Measurements from ENCODE around the gene SLC29A1. TPM values are rescaled to one million over a fixed set of nuclear protein-coding genes. Genes with fewer than 3 reads are reported as not detected.

Gene SLC29A1
- polyA plus RNA-seq (2011; rRNA removed) (72.3 and 80.0 TPM in 2 replicates), polyA plus RNA-seq (2017; fragmentation: RNase III; extraction: RNeasy Plus Mini Kit Qiagen cat#74134 plus additional on column Dnase treatment) (45.6 to 49.1 TPM (median 47.1 TPM) in 3 replicates), polyA minus RNA-seq (2011; rRNA and poly(A)+ RNA removed) (114 and 138 TPM in 2 replicates)
- polyA plus RNA-seq (2012; cell fraction: cytosol; rRNA removed): 112 and 143 TPM in 2 replicates
- polyA plus RNA-seq (2012; cell fraction: nucleus; rRNA removed): 227 and 245 TPM in 2 replicates

DNA sequence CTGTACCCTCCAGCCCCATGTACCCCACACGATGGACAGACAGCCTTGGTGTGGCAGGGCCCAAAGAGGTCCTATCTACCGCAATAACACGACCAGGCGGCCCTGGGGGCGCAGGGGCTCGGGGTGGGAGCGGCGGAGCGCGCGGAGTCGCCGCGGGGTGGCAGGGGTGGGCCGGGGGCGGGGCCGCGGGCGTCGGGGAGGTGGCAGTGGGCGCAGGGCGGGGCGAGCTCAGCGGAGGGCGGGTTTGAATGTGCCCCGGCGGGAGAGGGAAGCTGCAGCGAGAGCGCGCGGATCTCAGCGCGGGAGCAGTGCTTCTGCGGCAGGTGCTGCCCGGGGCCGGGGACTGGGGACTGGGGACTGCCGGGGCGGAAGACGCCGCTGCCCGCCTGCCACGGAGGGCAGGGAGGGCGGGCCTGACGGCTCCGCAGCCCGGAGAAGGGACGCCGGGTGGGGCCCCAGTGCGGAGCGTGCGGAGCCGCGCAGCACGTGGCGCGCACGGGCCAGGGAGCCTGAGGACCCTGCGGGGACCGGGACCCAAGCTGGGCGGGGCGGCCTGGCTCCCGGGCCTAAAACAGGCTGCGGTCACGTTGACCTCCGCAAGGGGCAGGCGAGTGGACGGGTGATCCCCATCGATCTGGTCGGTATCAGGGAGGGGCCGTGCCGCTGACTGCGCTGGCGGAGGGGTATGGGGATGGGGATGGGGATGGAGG lies at the start of gene SLC29A1:
SLC29A1 (plus strand) TSS at position 277 of the 710 bp plus-strand sequence. CDS start 3,719 bp downstream, outside the sequence.
- Histone ChIP-seq H3K4me2 (peak within 1 kb of the TSS; percentile 93), H3K9me3 (no peaks in the 10 kb centered on the region), H3K4me3 (peak within 1 kb of the TSS; percentile 60), H3K27ac (peak within 1 kb of the TSS; percentile 67 to 98), H3K4me1 (peaks cover 63% of the 10 kb centered on the region)
- ATAC-seq (peak; percentile 60 to 63), DNase-seq (ENCODE audit: low read depth in 1 of 2, low spot score in 1 of 2) (peak; percentile 69 to 76), FAIRE-seq (no peak)
- ChIA-PET POLR2A (interaction anchor here (1.0 to 2.0 kb wide), 3 partner anchors 13 to 24 kb away, joined by 4 to 16 read pairs (median 5); partner anchors contain the start of gene HSP90AB1), CTCF (interaction anchor here (0.7 to 9.2 kb wide), 3 partner anchors 12 to 46 kb away, joined by 3 to 111 read pairs (median 9); no protein-coding TSS in a partner anchor)
- WGBS (ENCODE audit: missing lambda C conversion rate): no CpG with 5 or more reads among the region's 73 CpGs
- TF ChIP-seq ZNF302 (CRISPR knock-in tag; IDR thresholded peaks at IDR 0.05) (no peak), RCOR1 (IDR thresholded peaks at IDR 0.05; ENCODE audit: low read depth, low read length) (no peak), SMC3 (IDR thresholded peaks at IDR 0.05) (no peak), MAZ (IDR thresholded peaks at IDR 0.05; ENCODE audit: borderline replicate concordance, low read depth, low read length) (no peak), KDM5A (IDR thresholded peaks at IDR 0.05) (no peak), MAFK (IDR thresholded peaks at IDR 0.05; ENCODE audit: partially characterized antibody) (no peak), HOXA7 (CRISPR knock-in tag; IDR thresholded peaks at IDR 0.05) (no peak), RNF2 (IDR thresholded peaks at IDR 0.05; ENCODE audit: borderline replicate concordance, low read depth) (no peak), FOSL2 (IDR thresholded peaks at IDR 0.05) (no peak), FOSL2 (CRISPR knock-in tag; IDR thresholded peaks at IDR 0.05) (no peak), TP53 (CRISPR knock-in tag; IDR thresholded peaks at IDR 0.05) (no peak), RAD21 (conservative IDR thresholded peaks at IDR 0.05 in 1 of 2, IDR thresholded peaks at IDR 0.05 in 1 of 2) (no peak), SREBF2 (IDR thresholded peaks at IDR 0.05) (no peak), NR3C1 (IDR thresholded peaks at IDR 0.05) (no peak), CBX8 (IDR thresholded peaks at IDR 0.05) (no peak), ESRRA (IDR thresholded peaks at IDR 0.05; ENCODE audit: borderline replicate concordance, low read length) (no peak), EP300 (IDR thresholded peaks at IDR 0.05) (no peak), HEYL (CRISPR knock-in tag; IDR thresholded peaks at IDR 0.05) (no peak), POLR2AphosphoS2 (conservative IDR thresholded peaks at IDR 0.05; ENCODE audit: low read length) (no peak), BHLHE40 (IDR thresholded peaks at IDR 0.05; ENCODE audit: low read depth, low read length) (peak; percentile 57; the same call in 1 of the 2 replicates), POLR2A (IDR thresholded peaks at IDR 0.05; ENCODE audit: low read length) (peak; percentile 56), CHD2 (IDR thresholded peaks at IDR 0.05; ENCODE audit: low read length, partially characterized antibody) (no peak), ZSCAN20 (CRISPR knock-in tag; IDR thresholded peaks at IDR 0.05) (no peak), MYC (IDR thresholded peaks at IDR 0.05; ENCODE audit: borderline replicate concordance, low read length) (peak; percentile 40; the same call in 1 of the 2 replicates), JUN (IDR thresholded peaks at IDR 0.05) (peak in 1 of 2 experiments; percentile 44; a peak in 1 of 5 replicates), ZFP36 (IDR thresholded peaks at IDR 0.05; ENCODE audit: borderline replicate concordance, partially characterized antibody) (no peak), HDAC2 (IDR thresholded peaks at IDR 0.05) (no peak)
- TF ChIP-seq, protein P1, sequence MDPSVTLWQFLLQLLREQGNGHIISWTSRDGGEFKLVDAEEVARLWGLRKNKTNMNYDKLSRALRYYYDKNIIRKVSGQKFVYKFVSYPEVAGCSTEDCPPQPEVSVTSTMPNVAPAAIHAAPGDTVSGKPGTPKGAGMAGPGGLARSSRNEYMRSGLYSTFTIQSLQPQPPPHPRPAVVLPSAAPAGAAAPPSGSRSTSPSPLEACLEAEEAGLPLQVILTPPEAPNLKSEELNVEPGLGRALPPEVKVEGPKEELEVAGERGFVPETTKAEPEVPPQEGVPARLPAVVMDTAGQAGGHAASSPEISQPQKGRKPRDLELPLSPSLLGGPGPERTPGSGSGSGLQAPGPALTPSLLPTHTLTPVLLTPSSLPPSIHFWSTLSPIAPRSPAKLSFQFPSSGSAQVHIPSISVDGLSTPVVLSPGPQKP (IDR thresholded peaks at IDR 0.05; ENCODE audit: low read depth, low read length): no peak
- TF ChIP-seq, protein P2, sequence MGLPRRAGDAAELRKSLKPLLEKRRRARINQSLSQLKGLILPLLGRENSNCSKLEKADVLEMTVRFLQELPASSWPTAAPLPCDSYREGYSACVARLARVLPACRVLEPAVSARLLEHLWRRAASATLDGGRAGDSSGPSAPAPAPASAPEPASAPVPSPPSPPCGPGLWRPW (IDR thresholded peaks at IDR 0.05): no peak
- TF ChIP-seq, protein P3, sequence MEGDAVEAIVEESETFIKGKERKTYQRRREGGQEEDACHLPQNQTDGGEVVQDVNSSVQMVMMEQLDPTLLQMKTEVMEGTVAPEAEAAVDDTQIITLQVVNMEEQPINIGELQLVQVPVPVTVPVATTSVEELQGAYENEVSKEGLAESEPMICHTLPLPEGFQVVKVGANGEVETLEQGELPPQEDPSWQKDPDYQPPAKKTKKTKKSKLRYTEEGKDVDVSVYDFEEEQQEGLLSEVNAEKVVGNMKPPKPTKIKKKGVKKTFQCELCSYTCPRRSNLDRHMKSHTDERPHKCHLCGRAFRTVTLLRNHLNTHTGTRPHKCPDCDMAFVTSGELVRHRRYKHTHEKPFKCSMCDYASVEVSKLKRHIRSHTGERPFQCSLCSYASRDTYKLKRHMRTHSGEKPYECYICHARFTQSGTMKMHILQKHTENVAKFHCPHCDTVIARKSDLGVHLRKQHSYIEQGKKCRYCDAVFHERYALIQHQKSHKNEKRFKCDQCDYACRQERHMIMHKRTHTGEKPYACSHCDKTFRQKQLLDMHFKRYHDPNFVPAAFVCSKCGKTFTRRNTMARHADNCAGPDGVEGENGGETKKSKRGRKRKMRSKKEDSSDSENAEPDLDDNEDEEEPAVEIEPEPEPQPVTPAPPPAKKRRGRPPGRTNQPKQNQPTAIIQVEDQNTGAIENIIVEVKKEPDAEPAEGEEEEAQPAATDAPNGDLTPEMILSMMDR (IDR thresholded peaks at IDR 0.05): no peak; the same call in 2 of the 3 replicates
- TF ChIP-seq, protein P4, sequence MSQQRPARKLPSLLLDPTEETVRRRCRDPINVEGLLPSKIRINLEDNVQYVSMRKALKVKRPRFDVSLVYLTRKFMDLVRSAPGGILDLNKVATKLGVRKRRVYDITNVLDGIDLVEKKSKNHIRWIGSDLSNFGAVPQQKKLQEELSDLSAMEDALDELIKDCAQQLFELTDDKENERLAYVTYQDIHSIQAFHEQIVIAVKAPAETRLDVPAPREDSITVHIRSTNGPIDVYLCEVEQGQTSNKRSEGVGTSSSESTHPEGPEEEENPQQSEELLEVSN (IDR thresholded peaks at IDR 0.05; ENCODE audit: borderline replicate concordance, low read depth): peak; percentile 33
- TF ChIP-seq, protein P5, sequence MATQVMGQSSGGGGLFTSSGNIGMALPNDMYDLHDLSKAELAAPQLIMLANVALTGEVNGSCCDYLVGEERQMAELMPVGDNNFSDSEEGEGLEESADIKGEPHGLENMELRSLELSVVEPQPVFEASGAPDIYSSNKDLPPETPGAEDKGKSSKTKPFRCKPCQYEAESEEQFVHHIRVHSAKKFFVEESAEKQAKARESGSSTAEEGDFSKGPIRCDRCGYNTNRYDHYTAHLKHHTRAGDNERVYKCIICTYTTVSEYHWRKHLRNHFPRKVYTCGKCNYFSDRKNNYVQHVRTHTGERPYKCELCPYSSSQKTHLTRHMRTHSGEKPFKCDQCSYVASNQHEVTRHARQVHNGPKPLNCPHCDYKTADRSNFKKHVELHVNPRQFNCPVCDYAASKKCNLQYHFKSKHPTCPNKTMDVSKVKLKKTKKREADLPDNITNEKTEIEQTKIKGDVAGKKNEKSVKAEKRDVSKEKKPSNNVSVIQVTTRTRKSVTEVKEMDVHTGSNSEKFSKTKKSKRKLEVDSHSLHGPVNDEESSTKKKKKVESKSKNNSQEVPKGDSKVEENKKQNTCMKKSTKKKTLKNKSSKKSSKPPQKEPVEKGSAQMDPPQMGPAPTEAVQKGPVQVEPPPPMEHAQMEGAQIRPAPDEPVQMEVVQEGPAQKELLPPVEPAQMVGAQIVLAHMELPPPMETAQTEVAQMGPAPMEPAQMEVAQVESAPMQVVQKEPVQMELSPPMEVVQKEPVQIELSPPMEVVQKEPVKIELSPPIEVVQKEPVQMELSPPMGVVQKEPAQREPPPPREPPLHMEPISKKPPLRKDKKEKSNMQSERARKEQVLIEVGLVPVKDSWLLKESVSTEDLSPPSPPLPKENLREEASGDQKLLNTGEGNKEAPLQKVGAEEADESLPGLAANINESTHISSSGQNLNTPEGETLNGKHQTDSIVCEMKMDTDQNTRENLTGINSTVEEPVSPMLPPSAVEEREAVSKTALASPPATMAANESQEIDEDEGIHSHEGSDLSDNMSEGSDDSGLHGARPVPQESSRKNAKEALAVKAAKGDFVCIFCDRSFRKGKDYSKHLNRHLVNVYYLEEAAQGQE (IDR thresholded peaks at IDR 0.05): no peak
- TF ChIP-seq, protein P6, sequence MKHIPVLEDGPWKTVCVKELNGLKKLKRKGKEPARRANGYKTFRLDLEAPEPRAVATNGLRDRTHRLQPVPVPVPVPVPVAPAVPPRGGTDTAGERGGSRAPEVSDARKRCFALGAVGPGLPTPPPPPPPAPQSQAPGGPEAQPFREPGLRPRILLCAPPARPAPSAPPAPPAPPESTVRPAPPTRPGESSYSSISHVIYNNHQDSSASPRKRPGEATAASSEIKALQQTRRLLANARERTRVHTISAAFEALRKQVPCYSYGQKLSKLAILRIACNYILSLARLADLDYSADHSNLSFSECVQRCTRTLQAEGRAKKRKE (CRISPR knock-in tag; IDR thresholded peaks at IDR 0.05; ENCODE audit: low read depth): no peak
